Astrocyte (in vitro differentiated cells and primary cell): ENCODE measurements around the gene AMOTL1. TPM values are rescaled to one million over a fixed set of nuclear protein-coding genes. Genes with fewer than 3 reads are reported as not detected.

Experiments used
- DNase-seq: peaks from one replicate; pipeline ENCODE4 v3.0.0-alpha.2; 2010; ENCODE audit warnings: low read depth
- FAIRE-seq: peaks from 2 replicates; lab custom pipeline; 2011; peaks lifted over from hg19 to GRCh38; lab: Jason Lieb, UNC
- H2AFZ ChIP-seq: 2 replicates; pipeline ENCODE4 v1.6.0; 2012; ENCODE audit warnings: low read depth, low read length, inconsistent platforms
- H3K27ac ChIP-seq: 2 replicates; pipeline ENCODE4 v1.5.1; 2011; ENCODE audit warnings: low read depth, low read length, inconsistent platforms
- H3K27me3 ChIP-seq: 2 replicates; pipeline ENCODE4 v1.6.0; 2011; ENCODE audit warnings: low read length, inconsistent platforms; ENCODE audit not compliant: insufficient read depth
- H3K36me3 ChIP-seq: 2 replicates; pipeline ENCODE4 v1.5.1; 2011; ENCODE audit warnings: low read length, inconsistent platforms; ENCODE audit not compliant: insufficient read depth
- H3K4me1 ChIP-seq: 2 replicates; pipeline ENCODE4 v1.5.1; 2011; ENCODE audit warnings: low read length, inconsistent platforms; ENCODE audit not compliant: insufficient read depth
- H3K4me2 ChIP-seq: 2 replicates; pipeline ENCODE4 v1.6.0; 2012; ENCODE audit warnings: low read length, inconsistent platforms
- H3K4me3 ChIP-seq: 2 replicates; pipeline ENCODE4 v1.5.1; 2011; ENCODE audit warnings: low read depth, mild to moderate bottlenecking, low read length, inconsistent platforms; ENCODE audit not compliant: insufficient read depth
- H3K79me2 ChIP-seq: 2 replicates; pipeline ENCODE4 v1.6.0; 2012; ENCODE audit warnings: mild to moderate bottlenecking, low read length, inconsistent platforms; ENCODE audit not compliant: insufficient read depth
- H3K9ac ChIP-seq: 2 replicates; pipeline ENCODE4 v1.6.0; 2012; ENCODE audit warnings: mild to moderate bottlenecking, low read length, inconsistent platforms
- H3K9me3 ChIP-seq: 2 replicates; pipeline ENCODE4 v1.5.1; 2012; ENCODE audit warnings: low read depth, mild to moderate bottlenecking, low read length, inconsistent platforms; ENCODE audit not compliant: insufficient read depth
- H4K20me1 ChIP-seq: 2 replicates; pipeline ENCODE4 v1.6.0; 2012; ENCODE audit warnings: low read length, inconsistent platforms; ENCODE audit not compliant: insufficient read depth
- H3K27ac Mint-ChIP-seq: one replicate; pipeline ENCODE4 v1.8.0; 2021; ENCODE audit warnings: mild to moderate bottlenecking, mixed read lengths; ENCODE audit not compliant: unreplicated experiment
- H3K27me3 Mint-ChIP-seq: one replicate; pipeline ENCODE4 v1.8.0; 2021; ENCODE audit warnings: low read depth, mixed read lengths; ENCODE audit not compliant: unreplicated experiment
- H3K36me3 Mint-ChIP-seq: one replicate; pipeline ENCODE4 v1.8.0; 2021; ENCODE audit warnings: low read depth, mixed read lengths; ENCODE audit not compliant: unreplicated experiment
- H3K4me1 Mint-ChIP-seq: one replicate; pipeline ENCODE4 v1.8.0; 2021; ENCODE audit warnings: low read depth, mixed read lengths; ENCODE audit not compliant: unreplicated experiment
- H3K4me3 Mint-ChIP-seq: one replicate; pipeline ENCODE4 v1.8.0; 2021; ENCODE audit warnings: mild to moderate bottlenecking, moderate library complexity, mixed read lengths; ENCODE audit not compliant: unreplicated experiment
- H3K9me3 Mint-ChIP-seq: one replicate; pipeline ENCODE4 v1.8.0; 2021; ENCODE audit warnings: mild to moderate bottlenecking, mixed read lengths; ENCODE audit not compliant: unreplicated experiment
- EZH2 ChIP-seq: IDR thresholded peaks from 2 replicates; pipeline ENCODE4 v1.6.1; 2012; ENCODE audit warnings: mild to moderate bottlenecking, low read length, inconsistent platforms; ENCODE audit not compliant: insufficient read depth
- total RNA-seq: library from RNA; stranded (reverse); gene quantifications from 2 replicates; pipeline ENCODE4 v1.2.1, GENCODE V29; 2021
- TF ChIP-seq, protein P1 (sequence below): IDR thresholded peaks from 2 replicates; pipeline ENCODE4 v1.5.1; 2011; ENCODE audit warnings: low read depth, mild to moderate bottlenecking, inconsistent platforms, low read length, moderate library complexity; ENCODE audit not compliant: insufficient read depth

AMOTL1 gene
- total RNA-seq, 1 donor from 2014 or later: 47.8 TPM

- DNase-seq (no peak), FAIRE-seq (no peak)
- Histone ChIP-seq H2AFZ (no peak overlapping the region), H3K27me3 (no peaks in the 10 kb centered on the region), H3K79me2 (peaks cover 94% of the 10 kb centered on the region), H3K4me2 (peak overlapping the region; percentile 51), H3K9me3 (no peaks in the 10 kb centered on the region), H3K4me1 (peaks cover 17% of the 10 kb centered on the region), H3K36me3 (no peaks in the 10 kb centered on the region), H3K4me3 (no peak overlapping the region), H3K27ac (peak overlapping the region; percentile 8), H3K9ac (peak overlapping the region; percentile 4), H4K20me1 (peaks cover 43% of the 10 kb centered on the region)
- Mint-ChIP-seq H3K36me3 (no peaks in the 10 kb centered on the region), H3K9me3 (no peaks in the 10 kb centered on the region), H3K27ac (no peak overlapping the region), H3K4me1 (peaks cover 33% of the 10 kb centered on the region), H3K27me3 (no peaks in the 10 kb centered on the region), H3K4me3 (no peak overlapping the region)
- TF ChIP-seq EZH2: no peak
- TF ChIP-seq, protein P1, sequence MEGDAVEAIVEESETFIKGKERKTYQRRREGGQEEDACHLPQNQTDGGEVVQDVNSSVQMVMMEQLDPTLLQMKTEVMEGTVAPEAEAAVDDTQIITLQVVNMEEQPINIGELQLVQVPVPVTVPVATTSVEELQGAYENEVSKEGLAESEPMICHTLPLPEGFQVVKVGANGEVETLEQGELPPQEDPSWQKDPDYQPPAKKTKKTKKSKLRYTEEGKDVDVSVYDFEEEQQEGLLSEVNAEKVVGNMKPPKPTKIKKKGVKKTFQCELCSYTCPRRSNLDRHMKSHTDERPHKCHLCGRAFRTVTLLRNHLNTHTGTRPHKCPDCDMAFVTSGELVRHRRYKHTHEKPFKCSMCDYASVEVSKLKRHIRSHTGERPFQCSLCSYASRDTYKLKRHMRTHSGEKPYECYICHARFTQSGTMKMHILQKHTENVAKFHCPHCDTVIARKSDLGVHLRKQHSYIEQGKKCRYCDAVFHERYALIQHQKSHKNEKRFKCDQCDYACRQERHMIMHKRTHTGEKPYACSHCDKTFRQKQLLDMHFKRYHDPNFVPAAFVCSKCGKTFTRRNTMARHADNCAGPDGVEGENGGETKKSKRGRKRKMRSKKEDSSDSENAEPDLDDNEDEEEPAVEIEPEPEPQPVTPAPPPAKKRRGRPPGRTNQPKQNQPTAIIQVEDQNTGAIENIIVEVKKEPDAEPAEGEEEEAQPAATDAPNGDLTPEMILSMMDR: no peak
Measured at GRCh38 chr11:94780432-94780831, 12.3 kb downstream of the AMOTL1 start.

DNA sequence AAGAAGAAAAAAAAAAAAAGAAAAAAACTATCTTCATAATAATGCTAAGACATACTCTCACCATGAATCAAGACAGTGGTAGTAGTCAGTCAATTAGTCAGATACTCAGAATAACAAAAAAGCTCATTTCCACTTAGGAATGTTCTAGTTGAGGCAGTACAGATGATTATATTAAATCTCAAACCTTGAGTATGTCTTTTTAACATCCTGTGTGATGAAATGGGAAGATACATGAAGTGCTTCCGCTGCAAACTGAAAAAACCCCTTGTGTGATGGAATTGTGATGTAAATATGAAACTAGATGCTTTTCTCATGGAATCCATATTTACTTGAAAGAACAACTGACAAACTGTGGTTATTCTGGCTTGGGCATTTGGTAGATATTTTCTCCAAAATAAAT is 13.7 kb downstream of the AMOTL1 start:
- no peak overlapping the region for H2AFZ ChIP-seq
- peak overlapping the region; percentile 51 for H3K4me2 ChIP-seq
- H3K27ac ChIP-seq: peak overlapping the region; percentile 52
- H3K79me2 ChIP-seq: peaks cover 94% of the 10 kb centered on the region
- no peaks in the 10 kb centered on the region for H3K9me3 Mint-ChIP-seq
- H3K9me3 ChIP-seq: no peaks in the 10 kb centered on the region
- H3K4me1 Mint-ChIP-seq: peaks cover 33% of the 10 kb centered on the region
- FAIRE-seq: peak; percentile 52
- H3K36me3 Mint-ChIP-seq: no peaks in the 10 kb centered on the region
- peak overlapping the region; percentile 77 for H3K27ac Mint-ChIP-seq
- H4K20me1 ChIP-seq: peaks cover 35% of the 10 kb centered on the region
- H3K27me3 ChIP-seq: no peaks in the 10 kb centered on the region
- H3K9ac ChIP-seq: peak overlapping the region; percentile 13
- no peak overlapping the region for H3K4me3 Mint-ChIP-seq
- H3K36me3 ChIP-seq: no peaks in the 10 kb centered on the region
- H3K27me3 Mint-ChIP-seq: no peaks in the 10 kb centered on the region
- DNase-seq: peak; percentile 78
- peaks cover 8% of the 10 kb centered on the region for H3K4me1 ChIP-seq
- H3K4me3 ChIP-seq: no peak overlapping the region
- TF ChIP-seq, protein P1: no peak
- no peak for TF ChIP-seq EZH2

- TF ChIP-seq, protein P1: no peak
- no peak for TF ChIP-seq EZH2
- H3K9me3 ChIP-seq: no peaks in the 10 kb centered on the region
- peaks cover 92% of the 10 kb centered on the region for H3K79me2 ChIP-seq
- FAIRE-seq (no peak), DNase-seq (no peak)
- peak overlapping the region; percentile 26 for H3K4me2 ChIP-seq
- no peak overlapping the region for H3K4me3 Mint-ChIP-seq
- peak overlapping the region; percentile 52 for H3K27ac ChIP-seq
- no peaks in the 10 kb centered on the region for H3K27me3 ChIP-seq
- peaks cover 39% of the 10 kb centered on the region for H4K20me1 ChIP-seq
- H3K4me3 ChIP-seq: no peak overlapping the region
- H3K4me1 Mint-ChIP-seq: peaks cover 33% of the 10 kb centered on the region
- no peak overlapping the region for H2AFZ ChIP-seq
- H3K9ac ChIP-seq: peak overlapping the region; percentile 13
- no peaks in the 10 kb centered on the region for H3K9me3 Mint-ChIP-seq
- H3K36me3 Mint-ChIP-seq: no peaks in the 10 kb centered on the region
- H3K36me3 ChIP-seq: no peaks in the 10 kb centered on the region
- H3K27ac Mint-ChIP-seq: peak overlapping the region; percentile 77
- H3K4me1 ChIP-seq: peaks cover 4% of the 10 kb centered on the region
- H3K27me3 Mint-ChIP-seq: no peaks in the 10 kb centered on the region
Measured at GRCh38 chr11:94782446-94782845, 14.3 kb downstream of the AMOTL1 start.
